Measurements from ENCODE around the gene TMEM131. TPM values are rescaled to one million over a fixed set of nuclear protein-coding genes. Genes with fewer than 3 reads are reported as not detected.

TMEM131 gene
- total and polyA plus RNA-seq, 10 of the 15 experiments (the other 5 are each of a cell fraction or from before 2014, with no cell fraction given) = 6.0 to 48.2 (median 23.2) TPM

DNA sequence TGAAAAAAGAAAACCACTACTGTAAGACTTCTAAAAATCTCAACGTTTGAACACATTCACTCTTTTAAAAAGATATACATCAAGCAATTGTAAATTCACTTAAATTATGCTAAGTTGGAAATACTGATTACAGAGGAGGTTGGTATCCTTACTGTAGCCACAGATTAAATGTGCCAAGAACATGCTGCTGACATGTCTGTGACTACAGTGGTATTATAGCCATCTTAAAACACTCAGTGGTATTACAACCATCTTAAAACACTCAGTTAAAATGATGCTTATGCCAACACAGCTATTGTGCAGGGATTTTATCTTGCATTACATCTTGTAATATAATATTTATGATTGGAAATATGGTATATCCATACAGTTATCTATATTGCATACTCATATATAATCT lies 50.0 kb downstream of the TMEM131 start (continued):
- TF ChIP-seq JUNB (IDR thresholded peaks at IDR 0.05) (no peak), BRCA1 (IDR thresholded peaks at IDR 0.05; ENCODE audit: low read depth, low read length) (no peak), EED (IDR thresholded peaks at IDR 0.05; ENCODE audit: low read depth) (no peak), ATF7 (IDR thresholded peaks at IDR 0.05; ENCODE audit: low read depth) (no peak), MTA2 (IDR thresholded peaks at IDR 0.05; ENCODE audit: low read depth) (no peak), ETV6 (conservative IDR thresholded peaks at IDR 0.05 in 1 of 2, IDR thresholded peaks at IDR 0.05 in 1 of 2; ENCODE audit: borderline replicate concordance in 1 of 2, low read depth in 1 of 2) (no peak), ZNF384 (IDR thresholded peaks at IDR 0.05; ENCODE audit: borderline replicate concordance, low read depth, low read length) (no peak), SMARCA5 (IDR thresholded peaks at IDR 0.05) (no peak)
- TF ChIP-seq, protein P1, sequence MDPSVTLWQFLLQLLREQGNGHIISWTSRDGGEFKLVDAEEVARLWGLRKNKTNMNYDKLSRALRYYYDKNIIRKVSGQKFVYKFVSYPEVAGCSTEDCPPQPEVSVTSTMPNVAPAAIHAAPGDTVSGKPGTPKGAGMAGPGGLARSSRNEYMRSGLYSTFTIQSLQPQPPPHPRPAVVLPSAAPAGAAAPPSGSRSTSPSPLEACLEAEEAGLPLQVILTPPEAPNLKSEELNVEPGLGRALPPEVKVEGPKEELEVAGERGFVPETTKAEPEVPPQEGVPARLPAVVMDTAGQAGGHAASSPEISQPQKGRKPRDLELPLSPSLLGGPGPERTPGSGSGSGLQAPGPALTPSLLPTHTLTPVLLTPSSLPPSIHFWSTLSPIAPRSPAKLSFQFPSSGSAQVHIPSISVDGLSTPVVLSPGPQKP (IDR thresholded peaks at IDR 0.05; ENCODE audit: low read depth, low read length) = no peak
- TF ChIP-seq, protein P2, sequence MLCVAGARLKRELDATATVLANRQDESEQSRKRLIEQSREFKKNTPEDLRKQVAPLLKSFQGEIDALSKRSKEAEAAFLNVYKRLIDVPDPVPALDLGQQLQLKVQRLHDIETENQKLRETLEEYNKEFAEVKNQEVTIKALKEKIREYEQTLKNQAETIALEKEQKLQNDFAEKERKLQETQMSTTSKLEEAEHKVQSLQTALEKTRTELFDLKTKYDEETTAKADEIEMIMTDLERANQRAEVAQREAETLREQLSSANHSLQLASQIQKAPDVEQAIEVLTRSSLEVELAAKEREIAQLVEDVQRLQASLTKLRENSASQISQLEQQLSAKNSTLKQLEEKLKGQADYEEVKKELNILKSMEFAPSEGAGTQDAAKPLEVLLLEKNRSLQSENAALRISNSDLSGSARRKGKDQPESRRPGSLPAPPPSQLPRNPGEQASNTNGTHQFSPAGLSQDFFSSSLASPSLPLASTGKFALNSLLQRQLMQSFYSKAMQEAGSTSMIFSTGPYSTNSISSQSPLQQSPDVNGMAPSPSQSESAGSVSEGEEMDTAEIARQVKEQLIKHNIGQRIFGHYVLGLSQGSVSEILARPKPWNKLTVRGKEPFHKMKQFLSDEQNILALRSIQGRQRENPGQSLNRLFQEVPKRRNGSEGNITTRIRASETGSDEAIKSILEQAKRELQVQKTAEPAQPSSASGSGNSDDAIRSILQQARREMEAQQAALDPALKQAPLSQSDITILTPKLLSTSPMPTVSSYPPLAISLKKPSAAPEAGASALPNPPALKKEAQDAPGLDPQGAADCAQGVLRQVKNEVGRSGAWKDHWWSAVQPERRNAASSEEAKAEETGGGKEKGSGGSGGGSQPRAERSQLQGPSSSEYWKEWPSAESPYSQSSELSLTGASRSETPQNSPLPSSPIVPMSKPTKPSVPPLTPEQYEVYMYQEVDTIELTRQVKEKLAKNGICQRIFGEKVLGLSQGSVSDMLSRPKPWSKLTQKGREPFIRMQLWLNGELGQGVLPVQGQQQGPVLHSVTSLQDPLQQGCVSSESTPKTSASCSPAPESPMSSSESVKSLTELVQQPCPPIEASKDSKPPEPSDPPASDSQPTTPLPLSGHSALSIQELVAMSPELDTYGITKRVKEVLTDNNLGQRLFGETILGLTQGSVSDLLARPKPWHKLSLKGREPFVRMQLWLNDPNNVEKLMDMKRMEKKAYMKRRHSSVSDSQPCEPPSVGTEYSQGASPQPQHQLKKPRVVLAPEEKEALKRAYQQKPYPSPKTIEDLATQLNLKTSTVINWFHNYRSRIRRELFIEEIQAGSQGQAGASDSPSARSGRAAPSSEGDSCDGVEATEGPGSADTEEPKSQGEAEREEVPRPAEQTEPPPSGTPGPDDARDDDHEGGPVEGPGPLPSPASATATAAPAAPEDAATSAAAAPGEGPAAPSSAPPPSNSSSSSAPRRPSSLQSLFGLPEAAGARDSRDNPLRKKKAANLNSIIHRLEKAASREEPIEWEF (IDR thresholded peaks at IDR 0.05; ENCODE audit: insufficient replicate concordance, low read depth, low read length) = no peak

All from GM12878 (cell line).